Measurements from ENCODE around the gene ZNF841. TPM values are rescaled to one million over a fixed set of nuclear protein-coding genes. Genes with fewer than 3 reads are reported as not detected.

The ZNF841 gene
- total and polyA plus RNA-seq, 9 of the 15 experiments (the other 6 are each of a cell fraction or from before 2014, with no cell fraction given), result 3.1 to 17.1 (median 11.0) TPM

DNA sequence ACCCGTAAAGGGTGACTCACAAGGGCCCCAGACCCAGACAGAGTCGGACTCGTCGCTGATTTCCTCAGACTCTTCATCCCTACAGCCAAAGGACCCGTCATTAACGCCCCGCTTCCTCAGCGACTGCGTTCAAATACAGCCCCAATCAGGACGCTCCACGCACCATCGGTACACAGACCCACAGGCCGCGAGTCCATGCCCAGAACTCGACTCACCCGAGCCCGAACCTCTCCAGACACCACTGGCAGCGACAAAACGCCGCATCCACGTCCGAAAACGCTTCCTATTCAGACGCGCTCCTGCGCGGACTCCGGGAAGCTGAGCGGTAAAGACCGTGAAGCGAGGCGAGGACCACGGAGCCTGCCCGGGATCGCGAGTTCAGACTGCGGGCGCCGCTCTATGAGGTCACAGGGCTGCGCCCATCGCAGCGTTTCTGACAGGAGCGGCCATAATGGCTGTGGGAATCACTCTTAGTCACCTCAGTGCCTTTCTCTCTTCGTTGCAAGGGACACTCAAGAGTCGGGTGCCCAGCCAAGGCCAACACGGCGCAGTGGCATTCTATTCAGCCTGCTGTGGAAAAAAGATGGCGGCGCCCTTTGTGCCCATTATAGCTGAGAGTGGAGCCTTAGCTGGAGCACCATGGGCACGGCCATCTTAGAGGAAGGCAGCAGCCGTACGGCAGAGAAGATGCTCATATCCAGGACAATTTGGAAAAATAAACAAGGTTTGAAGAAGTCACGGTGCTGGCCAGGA, 67.4 kb downstream of the ZNF841 start, which contains the start of gene ZNF614 (continued):
- TF ChIP-seq ZNF592 (IDR thresholded peaks at IDR 0.05), result no peak
- no peak for TF ChIP-seq KAT2B (IDR thresholded peaks at IDR 0.05; ENCODE audit: low read depth, low read length)
- no peak for TF ChIP-seq TEAD2 (tag; IDR thresholded peaks at IDR 0.05)
- TF ChIP-seq SNIP1 (IDR thresholded peaks at IDR 0.05; ENCODE audit: low read depth), result no peak
- no peak for TF ChIP-seq ZNF444 (CRISPR knock-in tag; IDR thresholded peaks at IDR 0.05)
- TF ChIP-seq ZNF165 (CRISPR knock-in tag; IDR thresholded peaks at IDR 0.05; ENCODE audit: borderline replicate concordance), result no peak
- TF ChIP-seq ZNF184 (CRISPR knock-in tag; IDR thresholded peaks at IDR 0.05), result no peak
- TF ChIP-seq SMAD4 (CRISPR knock-in tag; conservative IDR thresholded peaks at IDR 0.05), result peak; percentile 79
- no peak for TF ChIP-seq NELFE (IDR thresholded peaks at IDR 0.05; ENCODE audit: insufficient read depth, insufficient read length)
- TF ChIP-seq CAMTA2 (CRISPR knock-in tag; conservative IDR thresholded peaks at IDR 0.05), result no peak
- TF ChIP-seq, protein P1, sequence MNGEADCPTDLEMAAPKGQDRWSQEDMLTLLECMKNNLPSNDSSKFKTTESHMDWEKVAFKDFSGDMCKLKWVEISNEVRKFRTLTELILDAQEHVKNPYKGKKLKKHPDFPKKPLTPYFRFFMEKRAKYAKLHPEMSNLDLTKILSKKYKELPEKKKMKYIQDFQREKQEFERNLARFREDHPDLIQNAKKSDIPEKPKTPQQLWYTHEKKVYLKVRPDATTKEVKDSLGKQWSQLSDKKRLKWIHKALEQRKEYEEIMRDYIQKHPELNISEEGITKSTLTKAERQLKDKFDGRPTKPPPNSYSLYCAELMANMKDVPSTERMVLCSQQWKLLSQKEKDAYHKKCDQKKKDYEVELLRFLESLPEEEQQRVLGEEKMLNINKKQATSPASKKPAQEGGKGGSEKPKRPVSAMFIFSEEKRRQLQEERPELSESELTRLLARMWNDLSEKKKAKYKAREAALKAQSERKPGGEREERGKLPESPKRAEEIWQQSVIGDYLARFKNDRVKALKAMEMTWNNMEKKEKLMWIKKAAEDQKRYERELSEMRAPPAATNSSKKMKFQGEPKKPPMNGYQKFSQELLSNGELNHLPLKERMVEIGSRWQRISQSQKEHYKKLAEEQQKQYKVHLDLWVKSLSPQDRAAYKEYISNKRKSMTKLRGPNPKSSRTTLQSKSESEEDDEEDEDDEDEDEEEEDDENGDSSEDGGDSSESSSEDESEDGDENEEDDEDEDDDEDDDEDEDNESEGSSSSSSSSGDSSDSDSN (IDR thresholded peaks at IDR 0.05; ENCODE audit: borderline replicate concordance in 1 of 2, low read depth in 2 of 2, low read length in 2 of 2), result peak in 1 of 2 experiments; percentile 33; a peak in 1 of 4 replicates
- TF ChIP-seq ARNT (IDR thresholded peaks at IDR 0.05), result no peak
- TF ChIP-seq, protein P2, sequence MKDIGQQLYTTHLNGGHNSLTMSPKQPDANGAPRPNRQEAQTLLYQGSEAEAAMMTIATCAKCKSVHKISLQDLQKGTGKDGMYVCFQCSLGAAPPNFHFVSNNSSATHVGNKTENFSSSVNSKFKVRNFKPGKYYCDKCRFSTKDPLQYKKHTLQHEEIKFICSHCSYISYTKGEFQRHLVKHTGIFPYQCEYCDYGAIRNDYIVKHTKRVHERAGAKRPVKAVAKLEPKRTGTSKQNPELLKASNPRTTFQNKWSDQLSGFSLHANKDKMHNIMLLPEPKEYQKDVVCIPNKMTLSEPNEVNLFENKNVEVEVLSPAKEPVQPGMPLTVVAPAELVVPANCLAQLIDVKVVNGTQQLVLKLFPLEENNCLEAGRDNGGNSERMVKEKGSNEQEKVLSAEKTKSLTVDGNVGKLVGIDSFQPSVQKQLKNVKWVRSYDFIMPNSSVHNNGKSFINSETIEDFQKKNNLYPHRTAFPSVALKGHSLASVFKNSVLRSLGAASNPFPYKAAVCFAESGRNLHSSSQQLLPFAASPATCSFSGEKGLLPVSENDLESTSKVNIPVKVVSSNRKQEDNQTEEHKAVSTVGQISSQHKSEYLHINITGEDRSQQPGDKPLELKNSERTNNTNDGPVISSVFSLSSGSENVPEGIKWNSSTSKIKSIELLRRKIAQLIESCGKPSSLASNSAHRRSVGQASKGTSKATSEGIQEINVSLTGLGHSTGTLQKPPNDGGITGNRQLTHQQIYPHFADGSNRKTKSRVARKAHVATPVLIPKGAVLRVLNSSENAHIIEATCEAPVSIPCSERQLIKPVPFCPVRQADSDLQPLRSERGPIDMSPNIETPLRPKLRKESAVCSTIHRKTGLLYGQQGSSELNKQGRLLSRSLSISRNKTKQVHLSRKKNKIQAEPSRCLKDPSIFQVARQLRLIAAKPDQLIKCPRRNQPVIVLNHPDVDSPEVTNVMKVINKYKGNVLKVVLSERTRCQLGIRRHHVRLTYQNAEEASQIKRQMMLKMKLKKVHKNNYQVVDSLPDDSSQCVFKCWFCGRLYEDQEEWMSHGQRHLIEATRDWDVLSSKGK (CRISPR knock-in tag; IDR thresholded peaks at IDR 0.05), result no peak
- TF ChIP-seq PURB (CRISPR knock-in tag; IDR thresholded peaks at IDR 0.05; ENCODE audit: low read depth), result no peak
- TF ChIP-seq NCOA2 (IDR thresholded peaks at IDR 0.05; ENCODE audit: partially characterized antibody in 2 of 2), result no peak
- TF ChIP-seq ZNF586 (CRISPR knock-in tag; conservative IDR thresholded peaks at IDR 0.05), result no peak
- TF ChIP-seq USF2 (CRISPR knock-in tag; IDR thresholded peaks at IDR 0.05), result no peak
